ENCODE measurements around the gene CDK14. TPM values are rescaled to one million over a fixed set of nuclear protein-coding genes. Genes with fewer than 3 reads are reported as not detected.

CDK14 gene
- total RNA-seq, 1 donor from 2014 or later = 6.4 TPM

- TF ChIP-seq, protein P1, sequence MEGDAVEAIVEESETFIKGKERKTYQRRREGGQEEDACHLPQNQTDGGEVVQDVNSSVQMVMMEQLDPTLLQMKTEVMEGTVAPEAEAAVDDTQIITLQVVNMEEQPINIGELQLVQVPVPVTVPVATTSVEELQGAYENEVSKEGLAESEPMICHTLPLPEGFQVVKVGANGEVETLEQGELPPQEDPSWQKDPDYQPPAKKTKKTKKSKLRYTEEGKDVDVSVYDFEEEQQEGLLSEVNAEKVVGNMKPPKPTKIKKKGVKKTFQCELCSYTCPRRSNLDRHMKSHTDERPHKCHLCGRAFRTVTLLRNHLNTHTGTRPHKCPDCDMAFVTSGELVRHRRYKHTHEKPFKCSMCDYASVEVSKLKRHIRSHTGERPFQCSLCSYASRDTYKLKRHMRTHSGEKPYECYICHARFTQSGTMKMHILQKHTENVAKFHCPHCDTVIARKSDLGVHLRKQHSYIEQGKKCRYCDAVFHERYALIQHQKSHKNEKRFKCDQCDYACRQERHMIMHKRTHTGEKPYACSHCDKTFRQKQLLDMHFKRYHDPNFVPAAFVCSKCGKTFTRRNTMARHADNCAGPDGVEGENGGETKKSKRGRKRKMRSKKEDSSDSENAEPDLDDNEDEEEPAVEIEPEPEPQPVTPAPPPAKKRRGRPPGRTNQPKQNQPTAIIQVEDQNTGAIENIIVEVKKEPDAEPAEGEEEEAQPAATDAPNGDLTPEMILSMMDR (conservative IDR thresholded peaks at IDR 0.05; ENCODE audit: low read depth, low read length) = no peak
- DNase-seq (ENCODE audit: low read depth) = peak; percentile 61
- no peak overlapping the region for H3K4me3 ChIP-seq (ENCODE audit: low read depth, low read length)
These were observed 125.1 kb downstream of the CDK14 start for GRCh38 chr7:90720984-90721760.

GRCh38 chr7:90721869-90722431 is 125.8 kb downstream of the CDK14 start:
- H3K4me3 ChIP-seq (ENCODE audit: low read depth, low read length) = no peak overlapping the region
- TF ChIP-seq, protein P1 (conservative IDR thresholded peaks at IDR 0.05; ENCODE audit: low read depth, low read length) = no peak
- no peak for DNase-seq (ENCODE audit: low read depth)

DNA sequence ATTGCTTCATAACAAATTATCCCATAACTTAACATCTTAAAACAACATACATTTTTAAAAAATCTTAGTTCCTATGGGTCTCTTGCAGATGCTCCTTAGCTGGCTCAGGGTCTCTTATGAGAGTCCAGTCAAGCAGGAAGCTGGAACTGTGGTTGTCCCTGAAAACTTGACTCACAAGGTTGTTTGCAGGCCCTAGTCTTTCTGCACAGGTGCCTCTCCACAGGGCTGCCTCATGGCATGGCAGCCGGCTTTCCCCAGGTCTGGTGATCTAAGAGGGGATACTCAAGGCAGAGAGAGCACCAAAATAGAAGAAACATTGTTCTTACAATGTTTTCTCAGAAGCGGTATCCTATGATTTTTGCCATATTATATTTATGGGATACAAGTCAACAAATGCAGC is 127.1 kb downstream of the CDK14 start:
- no peak overlapping the region for H3K4me3 ChIP-seq (ENCODE audit: low read depth, low read length)
- TF ChIP-seq, protein P1 (conservative IDR thresholded peaks at IDR 0.05; ENCODE audit: low read depth, low read length) = no peak
- DNase-seq (ENCODE audit: low read depth) = no peak

GRCh38 chr7:90723866-90724265 is 127.7 kb downstream of the CDK14 start:
- no peak for DNase-seq (ENCODE audit: low read depth)
- TF ChIP-seq, protein P1 (conservative IDR thresholded peaks at IDR 0.05; ENCODE audit: low read depth, low read length) = no peak
- no peak overlapping the region for H3K4me3 ChIP-seq (ENCODE audit: low read depth, low read length)

DNA sequence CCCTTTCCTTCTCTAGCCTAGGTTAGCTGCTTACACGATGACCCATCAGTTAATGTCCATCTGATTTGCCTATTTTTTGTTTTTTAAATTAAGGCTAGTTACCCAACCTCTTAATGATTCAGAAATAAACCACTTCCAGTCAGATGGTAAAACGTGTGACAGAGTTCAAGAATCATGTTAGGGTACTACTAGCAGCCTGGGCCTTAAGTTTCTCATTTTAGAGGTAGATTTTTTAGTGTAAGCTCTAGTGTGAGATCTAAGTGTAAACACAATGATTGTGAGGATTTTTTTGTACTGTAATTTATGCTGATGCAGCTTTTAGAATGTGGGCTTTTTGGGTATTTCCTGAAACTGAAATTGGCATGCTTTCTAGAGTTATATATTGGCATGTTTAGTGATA is 130.0 kb downstream of the CDK14 start:
- H3K4me3 ChIP-seq (ENCODE audit: low read depth, low read length) = peak overlapping the region; percentile 27
- TF ChIP-seq, protein P1 (conservative IDR thresholded peaks at IDR 0.05; ENCODE audit: low read depth, low read length) = no peak
- DNase-seq (ENCODE audit: low read depth) = no peak

DNA sequence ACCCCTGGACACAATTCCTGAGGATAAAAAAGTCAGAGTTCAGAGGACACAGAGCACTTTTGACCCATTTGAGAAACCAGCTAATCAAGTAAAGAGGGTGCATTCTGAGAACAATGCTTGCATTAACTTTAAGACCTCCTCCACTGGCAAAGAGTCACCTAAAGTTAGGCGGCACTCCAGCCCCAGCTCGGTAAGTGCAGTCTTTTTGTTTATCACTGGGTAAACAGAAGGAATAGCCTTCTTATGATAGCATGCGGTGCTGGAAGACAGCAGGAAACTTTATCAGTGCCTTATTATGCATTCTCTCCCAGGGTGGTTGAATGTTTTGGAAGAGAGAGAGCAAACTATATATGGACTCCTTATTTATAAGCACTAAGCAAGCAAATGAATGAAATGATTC is 130.5 kb downstream of the CDK14 start:
- H3K4me3 ChIP-seq (ENCODE audit: low read depth, low read length) = peak overlapping the region; percentile 31
- TF ChIP-seq, protein P1 (conservative IDR thresholded peaks at IDR 0.05; ENCODE audit: low read depth, low read length) = no peak
- no peak for DNase-seq (ENCODE audit: low read depth)

DNA sequence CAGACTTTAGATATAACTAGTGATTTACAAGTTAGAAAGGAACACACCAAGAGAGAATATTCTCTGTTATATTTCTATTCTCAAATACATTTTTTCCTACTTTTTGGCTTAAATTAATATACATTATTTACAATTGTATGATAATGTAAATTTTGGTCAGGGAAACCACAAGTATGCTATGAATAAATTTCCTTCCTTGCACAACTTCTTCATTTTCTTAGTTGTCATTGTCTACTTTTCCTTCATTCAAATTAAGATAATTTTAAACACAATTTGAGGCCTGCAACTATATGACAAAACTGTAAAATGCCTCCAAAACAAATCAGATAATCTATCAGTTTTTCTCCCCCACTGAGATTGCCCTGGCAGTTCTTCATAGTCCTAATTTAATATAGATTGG is 131.3 kb downstream of the CDK14 start:
- peak overlapping the region; percentile 31 for H3K4me3 ChIP-seq (ENCODE audit: low read depth, low read length)
- TF ChIP-seq, protein P1 (conservative IDR thresholded peaks at IDR 0.05; ENCODE audit: low read depth, low read length) = no peak
- no peak for DNase-seq (ENCODE audit: low read depth)
